Retina (tissue), 1 donor: ENCODE measurements around the gene CTNNA2.

Experiments used
- DNase-seq: peaks from one replicate; pipeline ENCODE4 v3.0.0-alpha.2; 2016

Gene CTNNA2

DNA sequence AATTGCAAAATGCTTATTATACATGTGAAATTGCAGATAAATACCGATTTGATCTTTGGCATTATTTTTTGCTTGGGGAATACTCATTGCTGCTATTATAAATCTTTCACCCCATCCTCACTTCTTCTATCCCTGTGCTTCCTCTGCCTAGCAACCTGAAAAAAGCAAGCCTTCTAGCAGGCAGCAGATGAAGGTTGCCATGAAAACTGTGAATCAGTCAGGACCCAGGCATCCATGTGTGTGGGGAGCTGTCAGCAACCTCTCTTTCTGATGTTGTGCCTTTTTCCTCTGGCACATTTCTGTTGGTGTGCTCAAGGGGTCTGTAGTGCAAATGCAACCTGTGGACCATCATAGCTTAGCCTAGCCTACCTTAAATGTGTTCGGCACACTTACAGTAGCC, 427.5 kb downstream of the CTNNA2 start:
- DNase-seq = no peak

DNA sequence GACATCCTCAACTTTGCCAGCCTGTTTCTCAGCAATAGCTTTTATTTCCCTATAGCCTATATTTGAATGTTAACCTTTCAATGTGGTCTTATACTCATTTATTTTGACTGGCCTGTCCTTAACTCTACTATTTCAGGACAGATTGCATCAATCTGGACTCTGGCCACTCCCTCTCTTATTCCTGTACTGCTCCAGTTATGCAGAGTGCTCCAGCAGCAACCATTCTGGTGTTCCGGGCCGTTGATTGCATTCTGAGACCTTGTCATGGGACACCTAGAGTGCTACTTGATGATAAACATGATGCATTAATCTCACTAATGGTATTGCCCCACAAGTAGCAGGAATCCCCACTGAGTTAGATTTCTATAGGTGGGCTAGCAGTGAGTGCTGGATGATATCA, 428.3 kb downstream of the CTNNA2 start:
- no peak for DNase-seq

DNA sequence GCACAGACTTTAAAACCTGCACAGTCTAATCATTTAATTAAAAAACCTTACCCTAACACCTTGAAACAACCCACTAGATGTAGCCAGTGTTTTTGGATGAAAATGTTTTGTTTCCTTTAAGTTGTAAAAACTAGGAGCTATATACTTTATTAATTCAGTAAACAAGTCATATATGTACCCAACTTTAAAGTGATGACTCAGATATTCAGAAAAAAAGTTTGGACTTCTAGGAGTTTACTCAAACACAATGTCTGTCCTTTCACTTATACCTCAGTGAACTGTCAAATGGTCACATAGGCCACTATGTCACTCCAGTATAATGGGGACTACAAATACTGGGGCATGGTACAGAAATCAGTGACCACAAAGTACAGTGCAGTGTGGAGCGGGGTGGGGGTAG, 431.4 kb downstream of the CTNNA2 start:
- DNase-seq = no peak

DNA sequence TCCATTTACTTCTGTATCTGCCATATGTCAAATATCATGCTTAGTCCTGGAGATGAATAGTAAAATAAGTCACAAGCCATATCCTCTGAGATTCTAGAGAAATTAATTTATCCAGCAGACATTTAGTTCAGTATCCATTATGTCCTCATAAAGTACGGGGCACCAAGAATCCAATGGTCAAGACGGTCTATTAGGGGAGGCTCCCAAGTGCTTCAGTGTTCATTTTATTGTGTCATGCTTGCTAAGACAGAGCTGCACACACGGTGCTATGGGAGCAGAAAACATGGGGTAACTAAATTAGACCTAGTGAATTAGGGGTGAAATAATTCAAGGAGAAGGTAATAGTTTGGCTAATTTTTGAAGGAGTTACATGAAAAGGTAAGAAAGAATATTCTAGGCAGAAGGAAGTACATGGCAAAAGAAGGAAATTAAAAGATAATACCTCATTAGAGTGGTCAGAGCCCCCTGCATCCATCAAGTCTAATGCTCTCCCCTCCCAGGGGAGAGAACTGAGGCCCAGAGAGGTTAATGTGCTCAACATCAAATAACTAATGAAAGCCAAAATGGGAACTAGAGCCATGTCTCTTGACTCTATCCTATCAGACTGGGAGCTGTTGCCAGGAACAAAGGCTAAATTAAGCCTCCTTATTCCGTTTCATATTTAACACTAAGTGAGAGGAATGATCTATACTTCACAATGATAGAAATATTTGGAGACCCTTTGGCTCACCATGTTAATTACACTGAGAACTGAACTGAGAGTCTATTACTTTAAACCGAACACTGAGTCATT, 433.0 kb downstream of the CTNNA2 start:
- no peak for DNase-seq

DNA sequence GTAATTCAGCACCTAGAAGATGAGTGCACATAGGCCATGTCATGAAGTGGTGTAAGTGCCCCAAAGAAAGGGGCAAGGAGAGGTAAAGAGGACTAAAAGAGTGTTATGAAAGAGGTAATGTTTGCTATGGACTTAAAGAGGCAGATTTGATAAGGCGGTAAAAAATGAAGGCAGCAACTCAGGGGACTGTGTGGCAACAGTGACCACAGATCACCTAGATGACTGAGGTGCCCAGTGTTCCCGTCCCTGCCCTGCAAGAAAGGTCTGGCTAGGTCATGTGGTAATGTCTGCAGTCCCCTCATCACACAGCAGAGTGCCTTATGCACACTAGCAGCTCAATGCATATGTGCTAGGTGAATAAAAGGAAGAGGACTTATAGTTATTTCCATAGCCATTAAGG, 434.9 kb downstream of the CTNNA2 start:
- DNase-seq = no peak

DNA sequence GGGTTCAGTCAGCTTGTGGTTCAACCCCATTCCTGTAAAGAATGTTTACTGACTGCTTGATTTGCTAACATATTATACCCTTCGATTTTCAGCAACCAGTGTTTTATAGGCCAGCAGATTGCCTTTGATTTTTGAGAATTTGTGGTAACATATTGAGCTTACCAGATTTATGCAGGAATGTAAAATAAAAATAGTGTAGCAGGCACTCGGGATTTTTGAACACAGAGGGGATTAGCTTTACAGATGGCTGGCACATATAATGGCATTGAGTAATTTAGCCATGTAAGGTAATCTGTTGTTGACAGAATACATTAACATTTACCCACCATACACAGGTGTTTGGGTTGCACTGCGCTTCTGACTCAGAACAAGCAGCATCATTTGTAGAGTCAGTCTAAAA, 437.7 kb downstream of the CTNNA2 start:
- no peak for DNase-seq

DNA sequence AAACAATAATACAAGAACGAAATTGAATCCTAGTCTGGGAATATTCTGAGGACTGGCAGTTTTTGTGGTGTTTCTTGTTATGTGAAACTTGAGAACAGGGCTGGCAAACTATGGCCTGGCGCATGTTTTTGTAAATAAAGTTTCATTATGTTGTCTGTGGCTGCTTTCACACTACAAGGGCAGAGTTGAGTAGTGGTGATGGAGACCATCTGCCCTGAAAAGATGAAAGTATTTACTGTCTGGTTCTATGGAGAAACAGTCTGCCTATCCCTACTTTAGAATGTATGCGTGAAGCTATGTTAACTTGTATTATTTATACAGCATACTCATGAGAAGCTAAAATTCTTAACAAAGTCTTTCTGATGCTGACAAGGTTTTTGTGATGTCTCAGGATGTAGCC, 439.8 kb downstream of the CTNNA2 start:
- DNase-seq = no peak

DNA sequence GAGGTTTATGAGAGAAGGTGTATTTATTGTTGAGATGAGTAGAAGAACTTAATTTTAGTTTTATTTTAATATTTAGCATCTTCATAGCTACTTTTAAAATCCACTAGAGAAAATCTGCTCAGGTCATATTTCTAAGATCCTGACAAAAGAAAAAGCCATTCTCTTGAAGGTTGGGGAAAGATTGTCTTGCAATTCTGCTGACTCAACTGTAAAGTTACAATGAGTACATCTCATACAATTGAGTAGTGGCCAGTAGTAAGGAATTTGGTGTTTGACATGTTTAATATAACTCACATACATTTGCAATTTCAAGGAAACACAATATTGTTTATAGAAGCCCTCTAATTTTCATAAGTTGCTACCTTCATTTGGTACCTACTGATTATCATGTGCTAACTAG, 447.2 kb downstream of the CTNNA2 start:
- DNase-seq = no peak

DNA sequence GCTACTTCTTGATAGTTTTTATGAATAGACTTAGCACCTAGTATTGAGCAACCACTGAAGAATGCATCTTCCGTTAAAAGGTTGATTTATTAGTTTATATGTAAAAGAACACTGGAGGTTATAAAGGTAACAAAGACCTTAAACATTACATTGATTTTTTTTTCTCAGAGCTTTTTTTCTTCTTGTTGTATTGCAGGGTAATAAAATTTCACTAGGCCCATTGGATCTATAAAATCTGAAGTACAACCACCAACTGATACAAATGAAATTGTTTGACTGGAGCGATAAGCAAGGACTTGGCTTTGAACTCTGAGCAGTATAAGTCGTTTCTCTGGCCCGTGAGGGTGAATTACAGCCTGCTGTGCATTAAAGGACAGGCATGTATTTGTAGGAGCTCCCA, 447.7 kb downstream of the CTNNA2 start:
- DNase-seq = no peak

DNA sequence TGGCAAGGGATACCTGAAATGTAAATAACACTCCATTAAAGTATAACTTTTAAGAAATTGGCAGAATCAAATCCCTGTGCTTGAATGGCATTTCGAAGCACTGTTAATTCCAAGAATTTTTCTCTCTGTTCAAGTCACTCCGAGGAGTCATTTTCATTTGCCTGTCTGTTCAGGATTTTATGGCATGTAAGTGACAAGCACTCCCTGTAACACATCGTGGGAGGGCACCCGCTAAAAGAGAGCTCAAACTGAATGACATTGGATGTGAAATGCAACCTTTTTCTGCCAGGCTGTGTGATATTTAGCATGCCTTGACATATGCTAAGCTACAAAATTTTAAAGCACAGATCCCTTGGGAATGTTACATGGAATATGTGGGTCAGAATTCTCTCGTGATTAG, 452.1 kb downstream of the CTNNA2 start:
- DNase-seq = no peak

DNA sequence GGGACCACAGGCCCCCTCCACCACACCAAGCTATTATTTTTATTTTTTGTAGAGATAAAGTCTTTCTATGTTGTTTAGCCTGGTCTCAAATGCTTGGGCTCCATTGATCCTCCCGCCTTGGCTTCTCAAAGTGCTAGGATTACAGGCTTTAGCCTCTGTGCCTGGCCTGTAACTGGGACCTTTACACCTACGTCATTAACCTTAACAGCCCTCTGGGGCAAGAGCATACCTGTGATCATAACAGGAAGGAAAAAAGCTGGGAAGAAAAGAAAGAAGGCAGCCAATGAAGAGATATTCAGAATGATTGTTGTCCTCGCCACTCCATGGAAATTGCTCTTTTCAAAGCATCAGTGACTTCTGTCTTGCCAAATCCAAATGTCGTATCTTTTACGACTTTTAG, 453.5 kb downstream of the CTNNA2 start:
- DNase-seq = no peak

DNA sequence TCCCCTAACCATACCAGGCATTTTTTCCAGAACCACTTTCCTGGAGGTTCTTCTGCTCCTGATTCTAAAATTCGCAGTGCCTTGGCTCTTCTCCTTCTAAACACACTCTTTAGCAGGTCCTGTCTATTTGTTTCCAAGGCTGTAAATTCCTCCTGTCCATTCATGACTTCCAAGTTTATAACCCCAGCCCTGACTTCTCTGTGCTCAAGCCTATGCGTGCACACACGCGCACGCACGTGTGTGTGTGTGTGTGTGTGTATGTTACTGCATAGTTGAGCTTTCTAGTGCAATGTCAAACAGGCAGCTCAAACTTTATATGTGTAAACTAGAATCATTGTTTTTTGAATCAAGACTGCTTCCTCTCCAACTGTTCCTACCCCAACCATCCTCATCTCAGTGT, 454.0 kb downstream of the CTNNA2 start:
- no peak for DNase-seq

DNA sequence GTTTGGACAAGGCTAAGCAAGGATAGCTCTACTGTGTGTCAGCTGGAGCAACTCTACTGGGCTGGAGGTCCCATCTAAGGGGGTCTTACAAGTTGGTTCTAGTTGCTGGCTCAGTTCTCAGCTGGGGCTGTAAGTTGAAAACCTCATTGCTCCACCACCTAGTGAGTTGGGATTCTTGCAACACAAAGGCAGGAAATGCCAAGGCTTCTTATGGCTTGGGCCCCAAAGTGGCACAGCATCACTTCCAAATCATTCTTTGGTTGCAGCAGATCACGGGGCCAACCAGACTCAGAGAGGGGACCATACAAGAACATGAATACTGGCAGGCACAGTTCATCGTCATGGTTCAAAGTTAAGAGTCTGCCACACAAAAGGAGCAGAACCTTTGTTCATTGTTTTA, 459.0 kb downstream of the CTNNA2 start:
- no peak for DNase-seq

DNA sequence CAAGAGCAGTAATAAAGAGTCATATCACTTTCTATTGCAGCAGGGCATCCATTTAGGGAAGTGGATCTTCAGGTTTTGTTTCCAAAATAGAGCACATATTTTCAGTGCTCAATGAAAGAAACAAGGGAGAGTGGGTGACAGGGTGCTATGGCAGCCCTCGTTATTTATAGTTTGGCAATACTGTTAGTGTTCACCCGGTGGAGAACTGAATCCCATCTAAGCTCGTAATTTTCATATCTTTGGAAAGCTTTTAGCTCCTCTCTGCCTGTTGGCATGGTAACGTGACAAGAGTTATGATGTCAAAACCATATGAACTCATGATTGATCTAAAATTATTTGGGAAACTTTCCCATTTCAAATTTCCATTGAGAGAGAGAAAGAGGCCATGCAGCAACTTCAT, 459.8 kb downstream of the CTNNA2 start:
- DNase-seq = no peak

DNA sequence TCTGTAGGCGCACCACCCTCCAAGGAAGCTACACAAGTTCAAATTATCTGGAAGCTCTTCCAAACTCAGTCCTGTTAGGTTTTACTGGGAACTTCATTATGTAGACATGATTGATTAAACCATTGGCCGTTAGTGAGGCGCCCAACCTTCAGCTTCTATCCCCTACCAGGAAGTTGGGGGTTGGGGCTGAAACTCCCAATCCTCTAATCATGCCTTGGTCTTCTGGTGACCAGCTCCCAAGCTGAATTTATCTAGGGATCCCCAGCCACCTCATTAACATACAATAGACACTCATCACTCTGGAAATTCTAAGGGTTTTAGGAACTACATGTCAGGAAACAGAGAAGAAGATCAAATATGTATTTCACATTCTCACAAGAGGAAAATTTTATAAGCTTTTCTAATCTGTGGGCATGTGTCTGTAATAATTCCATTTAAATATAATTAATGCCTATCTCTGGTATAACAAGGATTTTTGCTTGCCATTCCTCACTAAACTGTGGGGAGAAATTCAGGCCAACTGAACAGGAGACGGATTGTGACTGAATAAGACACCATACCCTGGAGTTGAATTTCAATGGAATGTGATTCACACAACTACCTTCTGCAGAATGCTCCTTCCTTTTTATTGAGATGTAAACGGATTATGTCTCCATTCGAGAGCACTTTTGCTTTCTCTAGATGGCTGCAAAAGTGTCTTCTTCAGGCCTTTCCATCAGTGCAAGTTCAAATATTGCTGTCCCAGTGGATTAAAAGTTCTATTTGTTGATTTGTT, 463.1 kb downstream of the CTNNA2 start:
- DNase-seq = no peak

DNA sequence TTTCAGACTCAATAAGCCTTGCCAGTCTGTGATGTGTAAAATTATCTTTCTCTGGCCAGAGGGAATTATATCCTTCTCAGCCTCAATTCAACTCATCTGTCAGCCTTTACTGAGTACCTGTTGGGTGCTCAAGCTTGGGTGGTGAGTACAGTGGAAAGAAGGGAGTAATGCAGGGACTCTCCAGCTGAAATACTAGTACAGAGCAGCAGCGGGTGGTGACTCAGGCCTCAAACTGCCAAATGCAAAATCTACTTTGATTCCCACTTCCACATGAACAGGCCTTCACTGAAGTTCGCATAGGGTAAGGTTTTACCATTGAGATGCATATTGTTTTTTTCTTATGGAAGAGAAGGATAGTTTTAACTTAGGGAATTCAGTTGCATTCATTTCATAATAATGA, 464.9 kb downstream of the CTNNA2 start:
- no peak for DNase-seq

DNA sequence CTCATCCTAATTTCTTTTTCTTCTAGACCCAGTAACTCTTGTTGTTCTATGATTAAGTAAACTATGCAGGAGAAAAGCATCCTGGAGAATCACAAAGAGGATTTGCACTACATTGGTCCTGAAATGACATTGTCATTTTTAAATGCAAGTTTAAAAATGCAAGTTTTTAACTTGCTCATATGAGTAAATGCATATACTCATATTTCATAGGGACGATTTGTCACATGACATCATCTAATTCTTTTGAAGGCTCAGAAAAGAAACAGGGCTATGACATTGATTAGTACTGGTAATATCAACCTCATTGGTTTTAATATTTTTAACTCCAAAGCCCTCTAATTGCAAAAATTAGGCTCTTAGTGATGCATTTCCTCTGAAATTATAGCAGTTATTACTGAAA, 467.3 kb downstream of the CTNNA2 start:
- no peak for DNase-seq

DNA sequence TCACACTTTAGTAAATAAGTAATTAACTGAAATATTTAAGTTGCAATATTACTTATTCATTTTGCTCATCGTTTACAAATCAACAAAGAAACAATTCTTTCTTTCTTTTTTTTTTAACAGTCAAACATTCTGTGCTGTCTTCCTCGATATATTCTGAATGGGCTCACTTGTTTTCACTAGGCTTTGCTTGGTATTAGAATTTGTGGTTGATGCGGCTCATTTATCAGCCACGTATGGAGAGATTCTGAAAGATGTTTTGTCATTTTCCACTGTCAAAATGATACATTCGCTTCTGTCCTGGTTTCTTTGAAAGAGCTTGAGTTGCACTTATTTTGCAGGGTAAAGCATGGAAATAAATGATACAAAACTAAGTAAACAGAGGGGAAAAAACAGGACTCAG, 468.0 kb downstream of the CTNNA2 start:
- no peak for DNase-seq

DNA sequence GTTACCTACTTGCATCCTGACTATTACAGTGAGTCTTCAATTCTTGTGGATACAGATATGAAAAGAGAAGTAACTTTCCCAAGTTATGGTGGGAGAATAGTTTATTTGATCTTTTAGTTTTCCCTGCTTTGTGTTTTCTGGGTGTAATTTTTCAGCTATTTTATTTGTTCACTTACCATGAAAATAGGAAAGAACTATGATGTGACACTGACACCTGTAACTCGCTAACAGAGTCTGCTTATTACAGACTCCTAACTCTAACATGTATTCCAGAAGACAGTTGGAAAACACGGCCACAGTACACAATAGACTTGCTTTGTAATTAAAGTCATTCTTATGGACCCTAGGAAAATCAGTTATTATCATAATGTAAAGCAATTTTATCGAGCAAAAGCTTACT, 468.5 kb downstream of the CTNNA2 start:
- DNase-seq = no peak

DNA sequence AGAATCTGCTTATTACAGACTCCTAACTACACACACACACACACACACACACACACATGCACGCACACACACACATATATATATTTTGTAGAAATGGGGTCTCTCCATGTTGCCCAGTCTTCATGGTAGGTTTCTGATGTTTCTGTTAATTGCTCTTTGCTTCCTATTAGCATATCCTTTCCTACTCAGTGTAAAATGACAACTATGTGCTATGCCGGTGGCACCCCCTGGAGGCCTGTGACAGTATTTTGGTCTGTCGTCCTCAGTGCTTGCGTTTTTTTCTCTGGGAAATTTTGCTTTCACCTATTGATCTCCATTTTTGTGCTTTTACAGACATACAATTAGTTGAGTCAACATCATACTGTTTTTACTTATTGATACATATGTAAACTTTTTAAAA, 469.6 kb downstream of the CTNNA2 start:
- no peak for DNase-seq

DNA sequence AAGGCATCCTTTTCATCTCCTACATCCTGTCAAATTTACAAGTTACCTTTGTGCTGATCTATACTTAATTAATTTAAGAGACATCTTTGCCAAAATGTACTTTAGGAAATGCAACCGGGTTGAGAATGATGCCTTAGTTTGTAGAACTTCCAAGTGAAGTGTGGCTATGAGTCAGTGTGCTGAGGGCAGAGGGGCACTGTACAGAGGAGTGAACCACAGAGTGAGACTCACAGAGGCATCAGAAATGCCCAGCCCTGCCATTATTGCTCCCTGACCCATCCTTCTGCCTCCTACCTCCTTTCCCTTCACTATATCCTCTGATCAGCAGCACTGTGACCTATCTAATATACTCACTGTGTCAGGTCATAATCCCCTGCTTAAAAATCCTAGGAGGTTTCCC, 471.6 kb downstream of the CTNNA2 start:
- DNase-seq = no peak

DNA sequence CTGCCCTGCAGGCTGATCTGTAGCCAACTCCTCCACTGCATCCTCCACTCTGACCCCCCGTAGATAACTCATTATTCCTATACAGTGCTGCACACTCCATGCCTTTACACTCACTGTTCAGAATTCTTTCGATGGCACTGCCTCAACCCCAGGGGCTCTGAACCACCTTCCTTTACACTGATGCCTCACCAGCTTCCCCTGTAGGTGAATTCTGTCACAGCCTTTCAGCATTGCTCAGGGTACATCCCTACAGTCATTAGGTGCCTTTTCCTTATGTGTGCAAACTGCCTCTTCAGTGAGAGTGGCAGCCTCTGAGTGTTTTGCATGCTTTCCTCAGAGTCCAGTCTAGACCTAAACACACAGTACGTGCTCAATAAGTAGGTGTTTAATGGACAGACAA, 472.3 kb downstream of the CTNNA2 start:
- no peak for DNase-seq

DNA sequence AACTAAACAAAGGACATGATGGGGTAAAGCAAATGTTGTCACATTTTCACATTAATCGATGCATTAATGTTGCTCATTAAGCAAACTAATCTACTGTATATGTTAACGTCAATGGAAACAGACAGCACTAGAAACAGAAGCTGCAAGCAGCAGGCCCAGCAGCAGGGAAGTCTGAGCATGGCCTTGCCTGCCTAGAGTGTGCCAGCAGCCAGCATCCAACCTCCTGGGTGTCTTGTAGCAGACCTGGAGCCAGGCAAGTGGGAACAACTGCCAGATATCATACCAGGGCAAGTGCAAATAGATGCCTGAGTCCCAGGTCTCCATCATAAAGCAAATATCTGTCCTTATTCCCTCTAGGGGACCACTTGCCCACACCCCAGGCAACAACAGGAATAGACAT, 472.7 kb downstream of the CTNNA2 start:
- DNase-seq = no peak

DNA sequence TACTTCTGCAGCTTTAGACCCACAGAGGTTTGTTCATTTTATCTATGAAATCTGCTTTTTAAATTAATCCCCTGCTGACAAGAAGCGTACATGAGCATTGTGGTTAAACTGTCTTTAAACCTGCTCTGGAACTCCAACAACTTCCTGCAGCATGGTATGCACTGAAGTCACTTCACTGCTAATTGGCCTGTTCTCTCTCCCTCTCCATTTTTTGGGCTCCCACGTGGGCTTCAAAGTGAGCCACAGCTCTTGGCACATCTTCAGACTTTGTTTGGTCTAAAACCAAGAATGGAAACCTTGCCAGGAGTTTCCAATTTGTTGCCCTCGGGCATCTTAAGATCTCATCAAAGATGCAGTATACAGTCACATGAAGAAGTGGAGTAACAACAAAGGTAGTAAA, 480.3 kb downstream of the CTNNA2 start:
- DNase-seq = no peak

DNA sequence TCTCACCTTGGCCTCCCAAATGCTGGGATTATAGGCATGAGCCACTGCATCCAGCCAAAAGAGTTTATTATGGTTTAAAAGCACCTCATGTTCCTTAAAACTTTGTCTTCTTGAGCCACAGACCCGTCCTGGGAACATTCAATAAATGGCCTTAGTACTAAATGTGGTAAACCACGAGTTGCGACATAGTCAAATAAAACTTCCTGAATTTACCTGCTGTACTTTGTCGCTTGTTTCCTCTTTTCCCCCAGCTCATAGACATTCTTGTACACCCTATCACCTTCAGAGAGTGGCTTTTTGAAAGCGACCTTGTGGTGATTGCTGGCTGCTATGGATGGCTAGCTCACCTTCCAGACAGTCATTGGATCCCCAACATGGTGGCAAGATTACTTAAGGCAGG, 481.3 kb downstream of the CTNNA2 start:
- no peak for DNase-seq
